Posterior vena cava (tissue), 2 donors: ENCODE results near the gene ANO5. TPM values are rescaled to one million over a fixed set of nuclear protein-coding genes. Genes with fewer than 3 reads are reported as not detected.

Experiments
- DNase-seq: peaks from one replicate; pipeline ENCODE4 v3.0.0-alpha.2; 2020; ENCODE audit warnings: low spot score
- intact Hi-C, 2 donors: fragments of 100-400 bp; cut with DNase I; formaldehyde crosslinking; loops; one replicate each; pipeline versions ENCODE4 v1.14.1 to v1.14.2; 2022 to 2023
- total RNA-seq, 2 donors: library from RNA; stranded (reverse); fragmentation: NEBNext Ultra II Directional; extraction: Animal tissue kit (Norgen Biotek cat#: 25700); gene quantifications; one replicate each; pipeline ENCODE4 v1.2.1, GENCODE V29; 2021
- donor health status: DM: yes; HTN: yes; CAD: no.
- donor health status: DM: yes; HTN: yes; CAD: no.

The ANO5 gene
- total RNA-seq, 2 donors from 2014 or later: 2.3 to 3.5 TPM

DNA sequence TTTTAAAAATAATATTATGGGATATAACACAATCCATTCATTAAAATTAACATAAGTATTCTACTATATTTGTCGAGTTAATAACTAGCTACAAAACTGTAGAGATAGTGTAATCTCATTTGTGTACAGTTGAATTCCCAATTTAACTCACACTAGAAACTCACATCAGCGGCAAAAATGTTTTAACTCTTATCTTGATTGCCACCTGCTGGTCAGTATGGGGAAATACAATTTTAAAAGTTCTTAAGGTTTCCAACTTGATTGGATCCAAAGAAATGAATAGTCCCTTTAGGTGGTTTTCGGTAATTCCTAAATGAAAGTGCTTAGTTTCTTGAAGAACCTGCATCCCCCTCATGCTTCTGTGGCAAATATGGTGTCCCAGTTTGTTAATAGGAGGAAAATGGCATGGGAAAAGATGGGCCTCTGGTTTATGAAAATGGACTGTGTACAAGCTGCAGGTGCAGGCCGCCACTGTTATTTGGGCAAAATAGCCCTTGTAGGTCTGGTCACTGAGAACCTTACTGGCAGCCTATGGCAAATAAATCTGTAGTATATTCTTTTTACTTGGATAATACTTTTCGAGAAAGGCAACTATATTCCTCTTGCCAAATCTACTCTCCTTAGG is 111.6 kb downstream of the ANO5 start:
- intact Hi-C loops: loop anchor here in 1 of 2 donors (5.0 kb wide), 1 partner anchor 127 kb away; no protein-coding TSS in a partner anchor
- DNase-seq: no peak

DNA sequence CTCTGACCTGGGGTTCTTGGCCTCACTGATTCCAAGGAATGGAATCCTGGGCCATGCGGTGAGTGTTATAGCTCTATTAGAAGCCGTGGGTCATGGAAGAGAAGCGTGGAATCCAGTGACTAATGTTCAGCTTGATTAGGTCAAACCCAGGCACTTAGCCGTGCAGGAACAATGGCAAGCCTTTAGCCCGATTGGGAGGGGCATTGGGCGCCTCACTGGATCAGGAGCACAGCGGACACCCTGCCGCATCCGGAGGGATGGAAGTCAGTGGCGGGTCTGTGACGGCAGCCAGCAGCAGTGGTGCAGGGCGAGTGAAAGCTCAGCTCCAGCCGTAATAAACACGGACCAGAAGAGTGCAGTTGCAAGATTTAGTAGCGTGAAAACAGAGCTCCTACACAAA is 124.8 kb downstream of the ANO5 start:
- intact Hi-C loops: no loop called here

DNA sequence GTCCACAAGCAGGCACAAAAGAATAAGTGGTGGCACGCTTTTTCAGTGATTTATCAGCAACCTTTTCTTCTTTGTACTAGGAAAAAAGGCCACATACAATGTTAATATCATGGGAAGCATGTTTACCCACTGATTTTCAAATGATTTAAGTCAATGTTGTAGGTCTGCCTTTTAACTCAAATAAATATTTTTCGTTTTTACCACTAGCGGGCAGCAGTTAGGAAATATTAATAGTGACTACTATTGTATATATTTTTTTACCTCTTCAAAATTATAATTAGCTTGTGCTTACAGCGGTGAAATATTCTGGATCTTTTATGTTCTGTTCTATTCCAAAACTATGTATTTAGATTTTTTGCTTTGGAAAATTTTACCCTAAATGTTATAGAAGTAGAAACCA is 138.9 kb downstream of the ANO5 start:
- DNase-seq: no peak
- intact Hi-C loops: loop anchor here in 1 of 2 donors (10.0 kb wide), 1 partner anchor 463 kb away; no protein-coding TSS in a partner anchor

More for the DNA sequence above, 124.8 kb downstream of the ANO5 start:
- DNase-seq: no peak

Other genes starting within 250 kb of the ANO5 start
- not detected for gene SLC17A6, start 145.3 kb downstream of the ANO5 start, total RNA-seq